HCT116 (cell line): Measurements from ENCODE around the gene DUSP3. TPM values are rescaled to one million over a fixed set of nuclear protein-coding genes. Genes with fewer than 3 reads are reported as not detected.

ENCODE experiments used
- ATAC-seq: fragments of 200-7000 bp; cut with Tn5 transposase; 2 replicates; pipeline ENCODE4 v1.9.1; 2020; ENCODE audit warnings: mild to moderate bottlenecking, moderate library complexity
- BruUV-seq: library from RNA; stranded (reverse); fragments of 400-500 nt; replicated peaks from 2 replicates; lab custom pipeline; 2021; lab: Mats Ljungman, UMichigan
- CTCF ChIA-PET: fragments of 300-600 bp; sonication (Branson Sonifier 250); formaldehyde crosslinking; loops from one replicate; lab custom pipeline; 2021; ENCODE audit warnings: antibody characterized with exemption; lab: Charles Lee
- POLR2A ChIA-PET: fragments of 300-600, 350-600 bp; sonication (Branson Sonifier 250); formaldehyde crosslinking; loops from one replicate; lab custom pipeline; 2021; ENCODE audit warnings: antibody characterized with exemption; lab: Charles Lee
- RAD21 ChIA-PET, 2 experiments: fragments of 300-600 bp; sonication (Branson Sonifier 250); formaldehyde crosslinking; loops; one replicate each; lab custom pipeline; 2023; ENCODE audit warnings: low total read pairs in 2 of 2; ENCODE audit not compliant: uncharacterized antibody in 2 of 2, unreplicated experiment in 2 of 2, low non-redundant PET in 1 of 2; lab: Charles Lee
- DNase-seq: peaks from one replicate; pipeline ENCODE4 v3.0.0-alpha.2; 2010; ENCODE audit warnings: low read depth, low spot score
- H2AFZ ChIP-seq: fragments of 200-600 bp; shearing (Covaris generic), sonication (generic); 2 replicates; pipeline ENCODE4 v1.6.1; 2017; ENCODE audit warnings: low read depth, mixed run types, mixed read lengths, antibody characterized with exemption, low read length; ENCODE audit not compliant: poor library complexity, severe bottlenecking
- H3K27ac ChIP-seq: 2 replicates; pipeline ENCODE4 v1.5.1; 2012; ENCODE audit warnings: low read depth, low read length
- H3K27me3 ChIP-seq: fragments of 200-600 bp; sonication (generic); 2 replicates; pipeline ENCODE4 v1.6.1; 2016; ENCODE audit warnings: mixed run types, low read length, mixed read lengths; ENCODE audit not compliant: insufficient read depth
- H3K36me3 ChIP-seq, 2 experiments: fragments of 200-500 bp in 1 of 2; fragments of 200-600 bp in 1 of 2; sonication (Bioruptor generic) in 1 of 2; sonication (generic) in 1 of 2; 2 replicates each; pipeline versions ENCODE4 v1.5.1 to v1.6.1; 2014 to 2016; ENCODE audit warnings: low read length in 2 of 2, inconsistent platforms in 1 of 2, mixed read lengths in 1 of 2, mixed run types in 1 of 2; ENCODE audit not compliant: insufficient read depth in 2 of 2, control insufficient read depth in 1 of 2
- H3K4me1 ChIP-seq, 2 experiments: fragments of 200-600 bp in 1 of 2; sonication (generic) in 1 of 2; 2 replicates each; pipeline versions ENCODE4 v1.5.1 to v1.6.1; 2012 to 2017; ENCODE audit warnings: low read length in 2 of 2, inconsistent platforms in 1 of 2, mild to moderate bottlenecking in 1 of 2, mixed read lengths in 1 of 2, mixed run types in 1 of 2, moderate library complexity in 1 of 2; ENCODE audit not compliant: insufficient read depth in 2 of 2, control insufficient read depth in 1 of 2
- H3K4me2 ChIP-seq: fragments of 200-600 bp; sonication (generic); 2 replicates; pipeline ENCODE4 v1.6.1; 2017; ENCODE audit warnings: mixed run types, low read length, mixed read lengths
- H3K4me3 ChIP-seq, 2 experiments: fragments of 200-600 bp in 1 of 2; sonication (generic) in 1 of 2; replicated peaks in 1 of 2; 2 replicates each; pipeline ENCODE4 v1.5.1; 2011 to 2016; ENCODE audit warnings: low read length in 2 of 2, control low read depth in 1 of 2, low read depth in 1 of 2, mild to moderate bottlenecking in 1 of 2, mixed read lengths in 1 of 2, mixed run types in 1 of 2
- H3K79me2 ChIP-seq: fragments of 200-600 bp; sonication (generic); 2 replicates; pipeline ENCODE4 v1.6.1; 2017; ENCODE audit warnings: mild to moderate bottlenecking, mixed run types, low read length, moderate library complexity, mixed read lengths; ENCODE audit not compliant: insufficient read depth
- H3K9ac ChIP-seq: fragments of 200-600 bp; sonication (generic); 2 replicates; pipeline ENCODE4 v1.6.1; 2016; ENCODE audit warnings: low read length, mixed read lengths
- H3K9me2 ChIP-seq: fragments of 200-600 bp; sonication (generic), shearing (Covaris generic); 2 replicates; pipeline ENCODE4 v1.6.1; 2017; ENCODE audit warnings: mixed run types, mild to moderate bottlenecking, moderate library complexity; ENCODE audit not compliant: insufficient read depth
- H3K9me3 ChIP-seq, 2 experiments: fragments of 200-500 bp in 1 of 2; fragments of 200-600 bp in 1 of 2; sonication (Bioruptor generic) in 1 of 2; sonication (generic) in 1 of 2; 2 replicates each; pipeline ENCODE4 v1.6.1; 2014 to 2017; ENCODE audit warnings: low read length in 2 of 2, mixed read lengths in 2 of 2, inconsistent platforms in 1 of 2, low read depth in 1 of 2, mild to moderate bottlenecking in 1 of 2, mixed run types in 1 of 2, moderate library complexity in 1 of 2; ENCODE audit not compliant: control insufficient read depth in 1 of 2, insufficient read depth in 1 of 2
- H4K20me1 ChIP-seq: fragments of 200-600 bp; sonication (generic), shearing (Covaris generic); 2 replicates; pipeline ENCODE4 v1.6.1; 2017; ENCODE audit warnings: mixed run types, mild to moderate bottlenecking, moderate library complexity; ENCODE audit not compliant: insufficient read depth
- ATF3 ChIP-seq: IDR thresholded peaks from 2 replicates; pipeline ENCODE4 v1.6.1; 2012
- CBX3 ChIP-seq: IDR thresholded peaks from 2 replicates; pipeline ENCODE4 v1.6.1; 2012; ENCODE audit warnings: low read depth
- CEBPB ChIP-seq: IDR thresholded peaks from 2 replicates; pipeline ENCODE4 v1.6.1; 2012; ENCODE audit warnings: low read depth
- TCF7L2 ChIP-seq: IDR thresholded peaks from 2 replicates; pipeline ENCODE4 v1.7.0; 2011; ENCODE audit warnings: borderline replicate concordance, inconsistent platforms; ENCODE audit not compliant: insufficient read depth, insufficient read length; ENCODE audit errors: extremely low read depth
- ZBTB33 ChIP-seq: IDR thresholded peaks from 2 replicates; pipeline ENCODE4 v1.6.1; 2011; ENCODE audit warnings: mild to moderate bottlenecking, low read length, moderate library complexity; ENCODE audit not compliant: insufficient replicate concordance; ENCODE audit errors: extremely low read depth
- ZFX ChIP-seq: fragments of 450-650 bp; IDR thresholded peaks from 2 replicates; pipeline ENCODE4 v1.6.1; 2017
- intact Hi-C: fragments of 100-400 bp; cut with micrococcal nuclease; formaldehyde crosslinking; loops from 2 replicates; pipeline ENCODE4 v1.10.0; 2022
- total RNA-seq: library from RNA; stranded (reverse); gene quantifications from one replicate; pipeline ENCODE4 v1.2.1, GENCODE V29; 2021; ENCODE audit not compliant: unreplicated experiment
- TF ChIP-seq, protein P1 (sequence below), 3 experiments: fragments of 200-600 bp in 1 of 3; sonication (generic) in 1 of 3; IDR thresholded peaks in 2 of 3; conservative IDR thresholded peaks in 1 of 3; 2 replicates each; pipeline ENCODE4 v1.5.1; 2012 to 2017; ENCODE audit warnings: low read depth in 2 of 3, low read length in 2 of 3, antibody characterized with exemption in 1 of 3, borderline replicate concordance in 1 of 3, control low read depth in 1 of 3, mild to moderate bottlenecking in 1 of 3, mixed read lengths in 1 of 3, mixed run types in 1 of 3, moderate library complexity in 1 of 3; ENCODE audit not compliant: insufficient read depth in 1 of 3

Gene DUSP3
- total RNA-seq, 1 experiment from 2014 or later, result 29.6 TPM

GRCh38 chr17:43772877-43773648, 5.7 kb downstream of the DUSP3 start:
- ChIA-PET POLR2A (no interaction called here), CTCF (no interaction called here), RAD21 (no interaction called here)
- BruUV-seq, result no TSS peak
- no peak for ATAC-seq
- no peak for DNase-seq
- no peak overlapping the region for H3K27ac ChIP-seq
- no peaks in the 10 kb centered on the region for H3K9me3 ChIP-seq
- H3K9me2 ChIP-seq, result no peaks in the 10 kb centered on the region
- H4K20me1 ChIP-seq, result no peaks in the 10 kb centered on the region
- H3K4me3 ChIP-seq, result no peak overlapping the region
- H2AFZ ChIP-seq, result no peak overlapping the region
- H3K36me3 ChIP-seq, result peaks cover 23 to 49% of the 10 kb centered on the region in 2 experiments
- H3K79me2 ChIP-seq, result peaks cover 30% of the 10 kb centered on the region
- H3K27me3 ChIP-seq, result no peaks in the 10 kb centered on the region
- H3K4me2 ChIP-seq, result no peak overlapping the region
- peaks cover 3 to 4% of the 10 kb centered on the region in 2 experiments; a peak in 3 of 4 replicates for H3K4me1 ChIP-seq
- TF ChIP-seq TCF7L2 (no peak), ATF3 (no peak), ZBTB33 (no peak), ZFX (no peak), CEBPB (no peak), CBX3 (no peak)
- TF ChIP-seq, protein P1, sequence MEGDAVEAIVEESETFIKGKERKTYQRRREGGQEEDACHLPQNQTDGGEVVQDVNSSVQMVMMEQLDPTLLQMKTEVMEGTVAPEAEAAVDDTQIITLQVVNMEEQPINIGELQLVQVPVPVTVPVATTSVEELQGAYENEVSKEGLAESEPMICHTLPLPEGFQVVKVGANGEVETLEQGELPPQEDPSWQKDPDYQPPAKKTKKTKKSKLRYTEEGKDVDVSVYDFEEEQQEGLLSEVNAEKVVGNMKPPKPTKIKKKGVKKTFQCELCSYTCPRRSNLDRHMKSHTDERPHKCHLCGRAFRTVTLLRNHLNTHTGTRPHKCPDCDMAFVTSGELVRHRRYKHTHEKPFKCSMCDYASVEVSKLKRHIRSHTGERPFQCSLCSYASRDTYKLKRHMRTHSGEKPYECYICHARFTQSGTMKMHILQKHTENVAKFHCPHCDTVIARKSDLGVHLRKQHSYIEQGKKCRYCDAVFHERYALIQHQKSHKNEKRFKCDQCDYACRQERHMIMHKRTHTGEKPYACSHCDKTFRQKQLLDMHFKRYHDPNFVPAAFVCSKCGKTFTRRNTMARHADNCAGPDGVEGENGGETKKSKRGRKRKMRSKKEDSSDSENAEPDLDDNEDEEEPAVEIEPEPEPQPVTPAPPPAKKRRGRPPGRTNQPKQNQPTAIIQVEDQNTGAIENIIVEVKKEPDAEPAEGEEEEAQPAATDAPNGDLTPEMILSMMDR (IDR thresholded peaks at IDR 0.05 in 2 of 3, conservative IDR thresholded peaks at IDR 0.05 in 1 of 3; ENCODE audit: borderline replicate concordance in 1 of 3, insufficient read depth in 1 of 3, low read depth in 2 of 3, low read length in 2 of 3), result no peak
- H3K9ac ChIP-seq, result no peak overlapping the region
- intact Hi-C loops, result no loop called here
